ENCODE data around the gene RPLP2. TPM values are rescaled to one million over a fixed set of nuclear protein-coding genes. Genes with fewer than 3 reads are reported as not detected.

RPLP2 gene
- total RNA-seq, 1 experiment from 2014 or later, result 794 TPM

DNA sequence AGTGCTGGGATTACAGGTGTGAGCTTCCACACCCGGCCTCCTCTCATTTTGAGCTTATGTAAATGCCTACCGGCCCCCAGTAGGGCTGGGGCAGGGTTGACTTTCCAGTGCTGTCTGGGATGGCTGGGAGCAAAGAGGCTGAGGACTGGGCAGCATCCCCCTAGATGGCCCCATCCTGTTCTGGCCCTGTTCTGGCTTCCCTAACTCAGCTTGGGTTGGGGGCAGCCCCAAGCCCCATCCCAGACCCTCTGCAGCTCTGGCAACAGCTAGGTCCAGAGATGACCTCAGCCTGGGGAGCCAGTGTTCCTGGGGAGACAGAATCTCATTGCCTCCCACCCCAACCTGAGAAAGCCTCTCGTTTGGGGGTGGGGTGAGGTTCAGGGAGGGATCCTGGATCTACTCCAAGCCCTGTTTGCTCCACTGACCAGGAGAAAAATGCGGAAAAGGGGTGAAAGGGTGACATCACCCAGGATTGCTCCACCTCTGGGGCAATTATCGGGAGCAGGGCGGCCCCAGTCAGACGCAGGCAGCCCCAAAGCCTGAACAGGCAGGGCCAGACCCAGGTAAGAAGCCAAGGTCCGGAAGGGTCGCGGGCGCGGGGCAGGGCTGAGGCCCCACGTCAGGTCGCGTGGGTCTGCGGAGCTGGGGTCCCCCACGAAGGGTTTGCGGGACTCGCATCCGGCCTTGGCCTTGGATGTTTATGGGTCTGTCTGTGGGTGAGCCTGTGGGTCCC lies 8.8 kb downstream of the RPLP2 start, which contains the start of gene PNPLA2:
Gene PNPLA2, plus strand, starts transcription at position 519 of the 733 bp plus-strand sequence. CDS start 805 bp downstream, outside the sequence.
- Histone ChIP-seq H3K4me3 (ENCODE audit: insufficient read depth, low read depth, low read length) (peak within 1 kb of the TSS; percentile 90), H3K36me3 (replicated peaks; ENCODE audit: control insufficient read depth, insufficient read depth, low read length) (peaks cover under 1% of the 10 kb centered on the region; the same call in 1 of the 2 replicates), H3K27me3 (ENCODE audit: control insufficient read depth, insufficient read depth, low read length) (no peaks in the 10 kb centered on the region)
- DNase-seq, result no peak

DNA sequence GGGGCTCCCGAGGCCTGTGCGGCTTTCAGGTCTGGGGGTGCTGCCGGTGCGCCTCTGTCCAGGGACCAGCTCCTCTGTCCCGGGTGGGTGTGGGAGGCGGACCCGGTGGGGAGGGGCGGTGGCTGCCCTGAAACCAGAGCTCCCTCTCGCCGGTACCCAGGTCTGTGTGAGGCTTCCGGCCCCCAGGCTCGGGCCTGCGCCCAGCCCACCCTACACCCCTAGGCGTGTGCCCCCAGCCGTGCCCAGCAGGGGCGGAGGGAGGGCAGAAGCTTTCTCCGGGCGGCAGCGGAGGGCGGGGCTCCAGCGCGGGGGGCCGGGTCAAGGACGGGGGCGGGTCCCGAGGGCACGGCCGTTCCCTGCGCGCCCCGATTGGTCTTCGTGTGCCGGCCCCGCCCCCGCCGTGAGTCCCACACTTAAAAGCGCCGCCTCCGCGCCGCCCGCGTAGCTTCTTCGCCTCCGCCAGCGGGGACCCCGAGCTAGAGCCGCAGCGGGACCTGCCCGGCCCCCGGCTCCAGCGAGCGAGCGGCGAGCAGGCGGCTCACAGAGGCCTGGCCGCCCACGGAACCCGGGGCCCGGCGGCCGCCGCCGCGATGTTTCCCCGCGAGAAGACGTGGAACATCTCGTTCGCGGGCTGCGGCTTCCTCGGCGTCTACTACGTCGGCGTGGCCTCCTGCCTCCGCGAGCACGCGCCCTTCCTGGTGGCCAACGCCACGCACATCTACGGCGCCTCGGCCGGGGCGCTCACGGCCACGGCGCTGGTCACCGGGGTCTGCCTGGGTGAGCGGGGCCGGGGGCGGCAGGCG lies 9.6 kb downstream of the RPLP2 start:
- peak; percentile 99 for DNase-seq
- Histone ChIP-seq H3K36me3 (replicated peaks; ENCODE audit: control insufficient read depth, insufficient read depth, low read length) (no peaks in the 10 kb centered on the region), H3K4me3 (ENCODE audit: insufficient read depth, low read depth, low read length) (peak overlapping the region; percentile 90), H3K27me3 (ENCODE audit: control insufficient read depth, insufficient read depth, low read length) (no peaks in the 10 kb centered on the region)

DNA sequence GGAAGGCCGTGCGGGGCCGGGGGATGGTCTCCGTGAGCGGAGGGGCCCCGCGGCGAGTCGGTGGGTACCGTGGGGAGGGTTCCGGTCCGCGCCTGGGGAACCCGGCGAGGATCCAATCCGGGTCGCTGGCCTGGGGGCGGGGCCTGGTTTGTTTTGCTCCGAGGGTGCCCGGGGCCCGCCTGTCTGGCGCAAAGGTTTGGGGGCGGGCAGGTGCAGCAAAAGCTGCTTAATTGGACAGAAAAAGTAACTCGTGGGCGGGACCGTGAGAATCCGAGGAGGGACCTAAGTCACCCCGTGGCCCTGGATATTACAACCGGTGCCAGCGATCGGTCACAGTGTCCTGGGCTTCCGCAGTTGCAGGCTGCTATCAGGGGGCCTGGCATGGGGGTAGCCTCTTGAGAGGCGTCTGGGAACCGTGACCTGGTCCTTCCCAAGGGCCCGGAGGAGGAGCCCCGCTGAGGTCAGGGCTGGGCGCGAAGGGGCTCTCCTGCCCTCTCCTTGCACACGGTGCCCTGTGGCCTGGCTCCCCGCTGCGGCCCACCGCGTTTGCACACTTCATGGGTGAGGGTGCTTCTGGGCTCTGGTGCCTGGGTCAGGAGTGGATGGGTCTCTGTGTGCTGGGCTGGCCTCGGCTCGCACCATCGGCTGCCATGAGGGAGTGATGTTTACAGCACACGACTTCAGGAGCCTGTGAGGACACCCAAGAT lies 10.3 kb downstream of the RPLP2 start:
- peak; percentile 94 for DNase-seq
- no peaks in the 10 kb centered on the region for H3K36me3 ChIP-seq (replicated peaks; ENCODE audit: control insufficient read depth, insufficient read depth, low read length)
- H3K27me3 ChIP-seq (ENCODE audit: control insufficient read depth, insufficient read depth, low read length), result no peaks in the 10 kb centered on the region
- H3K4me3 ChIP-seq (ENCODE audit: insufficient read depth, low read depth, low read length), result peak overlapping the region; percentile 90

DNA sequence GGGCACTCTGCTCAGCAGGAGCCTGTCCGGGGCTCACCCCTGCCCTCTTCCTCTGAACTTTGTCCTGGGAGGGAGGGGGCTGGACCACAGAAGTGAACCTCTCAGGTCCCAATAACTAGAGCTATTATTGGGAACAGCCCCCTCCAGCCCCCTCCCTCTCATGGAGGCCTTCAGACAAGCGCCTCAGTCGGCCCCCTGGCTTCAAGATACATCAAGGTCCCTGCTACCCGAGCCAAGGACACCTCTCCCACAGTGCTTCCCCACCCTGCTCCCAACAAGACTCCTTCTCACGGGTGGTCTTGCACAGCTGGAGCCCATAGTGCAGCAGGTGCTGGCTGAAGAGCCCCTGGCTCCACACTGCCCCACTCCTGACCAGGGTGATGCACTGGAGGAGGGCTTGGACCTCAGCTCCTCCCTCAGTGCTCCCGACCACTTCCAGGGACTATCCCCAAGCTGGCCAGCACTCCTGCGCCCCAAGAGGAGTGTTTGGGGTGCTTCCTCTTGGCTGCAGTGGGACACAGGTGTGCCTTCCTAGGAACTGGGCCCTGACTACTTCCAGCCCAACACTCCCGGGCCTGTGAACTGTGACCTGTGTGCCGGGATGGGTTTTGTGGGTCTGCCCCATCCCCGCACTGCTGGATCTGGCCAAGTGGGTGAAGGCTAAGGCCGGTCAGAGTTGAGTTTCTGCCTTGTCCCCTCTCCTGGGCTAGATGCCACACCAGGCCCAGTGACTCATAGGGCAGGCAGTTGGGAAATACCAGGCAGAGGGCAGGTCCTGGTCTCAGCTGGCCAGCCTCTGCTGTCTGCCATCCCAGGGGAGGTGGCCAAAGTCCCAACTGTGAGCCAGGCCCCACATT lies 11.1 kb downstream of the RPLP2 start:
- no peaks in the 10 kb centered on the region; the same call in 1 of the 2 replicates for H3K27me3 ChIP-seq (ENCODE audit: control insufficient read depth, insufficient read depth, low read length)
- no peak for DNase-seq
- H3K36me3 ChIP-seq (replicated peaks; ENCODE audit: control insufficient read depth, insufficient read depth, low read length), result no peaks in the 10 kb centered on the region
- peak overlapping the region; percentile 90 for H3K4me3 ChIP-seq (ENCODE audit: insufficient read depth, low read depth, low read length)

DNA sequence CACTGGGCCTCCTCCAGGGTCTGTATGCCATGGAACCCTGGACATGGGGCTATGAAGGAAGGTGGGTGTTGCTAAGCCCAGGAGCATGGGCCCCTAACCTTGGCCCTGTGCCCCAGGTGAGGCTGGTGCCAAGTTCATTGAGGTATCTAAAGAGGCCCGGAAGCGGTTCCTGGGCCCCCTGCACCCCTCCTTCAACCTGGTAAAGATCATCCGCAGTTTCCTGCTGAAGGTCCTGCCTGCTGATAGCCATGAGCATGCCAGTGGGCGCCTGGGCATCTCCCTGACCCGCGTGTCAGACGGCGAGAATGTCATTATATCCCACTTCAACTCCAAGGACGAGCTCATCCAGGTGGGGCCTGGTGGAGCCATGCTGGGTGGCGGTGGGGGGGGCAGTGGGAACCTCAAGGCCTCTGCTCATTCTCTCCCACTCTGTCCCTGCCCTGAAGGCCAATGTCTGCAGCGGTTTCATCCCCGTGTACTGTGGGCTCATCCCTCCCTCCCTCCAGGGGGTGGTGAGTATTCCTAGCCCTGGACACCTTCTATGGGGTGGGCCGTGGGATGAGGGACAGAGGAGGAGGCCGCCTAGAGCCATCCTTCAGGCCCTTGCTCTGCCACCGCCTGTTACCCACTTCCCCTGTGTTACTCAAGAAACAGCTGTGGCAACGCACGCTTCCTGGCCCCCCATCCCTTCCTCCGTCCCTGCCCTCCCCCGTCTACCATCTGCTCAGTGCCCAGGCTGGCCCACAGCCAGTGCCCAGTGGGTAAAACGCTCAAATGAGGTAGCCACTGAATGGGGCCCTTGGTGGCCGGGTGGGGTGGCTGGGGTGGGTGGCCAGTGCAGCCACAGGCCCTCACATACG lies 12.0 kb downstream of the RPLP2 start:
- Histone ChIP-seq H3K36me3 (replicated peaks; ENCODE audit: control insufficient read depth, insufficient read depth, low read length) (no peaks in the 10 kb centered on the region), H3K4me3 (ENCODE audit: insufficient read depth, low read depth, low read length) (no peak overlapping the region), H3K27me3 (ENCODE audit: control insufficient read depth, insufficient read depth, low read length) (peaks cover 6% of the 10 kb centered on the region; the same call in 1 of the 2 replicates)
- no peak for DNase-seq

DNA sequence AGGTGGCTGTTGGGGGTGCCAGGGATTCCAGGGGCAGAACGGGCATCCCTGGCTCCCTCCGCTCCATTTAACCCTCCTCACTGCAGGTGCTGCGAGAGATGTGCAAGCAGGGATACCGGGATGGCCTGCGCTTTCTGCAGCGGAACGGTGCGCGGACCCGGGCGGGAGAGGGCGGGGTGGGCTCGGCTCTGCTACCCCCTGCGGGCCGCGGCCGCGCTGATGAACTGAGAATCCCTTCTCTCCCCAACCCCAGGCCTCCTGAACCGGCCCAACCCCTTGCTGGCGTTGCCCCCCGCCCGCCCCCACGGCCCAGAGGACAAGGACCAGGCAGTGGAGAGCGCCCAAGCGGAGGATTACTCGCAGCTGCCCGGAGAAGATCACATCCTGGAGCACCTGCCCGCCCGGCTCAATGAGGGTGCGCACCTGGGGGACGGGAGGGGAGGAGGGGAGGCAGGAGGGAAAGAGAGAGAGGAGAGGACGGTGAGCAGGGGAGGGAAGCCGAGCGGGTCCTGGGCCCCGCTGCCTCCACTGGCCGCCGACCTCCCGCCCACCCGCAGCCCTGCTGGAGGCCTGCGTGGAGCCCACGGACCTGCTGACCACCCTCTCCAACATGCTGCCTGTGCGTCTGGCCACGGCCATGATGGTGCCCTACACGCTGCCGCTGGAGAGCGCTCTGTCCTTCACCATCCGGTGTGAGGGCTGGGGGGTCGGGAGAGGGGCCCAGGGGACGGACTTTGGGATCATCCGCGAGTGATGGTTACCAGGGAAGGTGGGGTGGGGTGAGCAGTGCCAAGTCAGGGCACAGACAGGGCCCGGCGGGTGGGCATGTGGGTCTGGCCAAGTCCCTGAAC lies 13.9 kb downstream of the RPLP2 start:
- H3K27me3 ChIP-seq (ENCODE audit: control insufficient read depth, insufficient read depth, low read length), result peaks cover 19% of the 10 kb centered on the region
- no peaks in the 10 kb centered on the region for H3K36me3 ChIP-seq (replicated peaks; ENCODE audit: control insufficient read depth, insufficient read depth, low read length)
- DNase-seq, result no peak
- no peak overlapping the region for H3K4me3 ChIP-seq (ENCODE audit: insufficient read depth, low read depth, low read length)

DNA sequence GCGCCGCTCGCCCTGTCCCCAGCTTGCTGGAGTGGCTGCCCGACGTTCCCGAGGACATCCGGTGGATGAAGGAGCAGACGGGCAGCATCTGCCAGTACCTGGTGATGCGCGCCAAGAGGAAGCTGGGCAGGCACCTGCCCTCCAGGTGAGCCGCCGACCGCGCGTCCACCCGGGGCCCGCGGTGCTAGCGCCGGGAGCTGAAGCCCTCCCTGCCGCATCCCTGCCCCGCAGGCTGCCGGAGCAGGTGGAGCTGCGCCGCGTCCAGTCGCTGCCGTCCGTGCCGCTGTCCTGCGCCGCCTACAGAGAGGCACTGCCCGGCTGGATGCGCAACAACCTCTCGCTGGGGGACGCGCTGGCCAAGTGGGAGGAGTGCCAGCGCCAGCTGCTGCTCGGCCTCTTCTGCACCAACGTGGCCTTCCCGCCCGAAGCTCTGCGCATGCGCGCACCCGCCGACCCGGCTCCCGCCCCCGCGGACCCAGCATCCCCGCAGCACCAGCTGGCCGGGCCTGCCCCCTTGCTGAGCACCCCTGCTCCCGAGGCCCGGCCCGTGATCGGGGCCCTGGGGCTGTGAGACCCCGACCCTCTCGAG lies 14.6 kb downstream of the RPLP2 start:
- H3K4me3 ChIP-seq (ENCODE audit: insufficient read depth, low read depth, low read length), result no peak overlapping the region
- peaks cover 26% of the 10 kb centered on the region for H3K27me3 ChIP-seq (ENCODE audit: control insufficient read depth, insufficient read depth, low read length)
- H3K36me3 ChIP-seq (replicated peaks; ENCODE audit: control insufficient read depth, insufficient read depth, low read length), result no peaks in the 10 kb centered on the region
- no peak for DNase-seq

DNA sequence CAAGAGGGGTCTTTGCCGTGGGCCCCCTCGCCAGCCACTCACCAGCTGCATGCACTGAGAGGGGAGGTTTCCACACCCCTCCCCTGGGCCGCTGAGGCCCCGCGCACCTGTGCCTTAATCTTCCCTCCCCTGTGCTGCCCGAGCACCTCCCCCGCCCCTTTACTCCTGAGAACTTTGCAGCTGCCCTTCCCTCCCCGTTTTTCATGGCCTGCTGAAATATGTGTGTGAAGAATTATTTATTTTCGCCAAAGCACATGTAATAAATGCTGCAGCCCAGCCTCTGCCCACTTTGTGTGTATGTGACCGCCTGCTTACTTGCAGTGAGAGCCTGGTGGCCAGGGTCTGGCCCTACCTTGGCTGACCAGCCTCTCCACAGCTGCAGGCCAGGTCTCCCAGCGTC lies 15.2 kb downstream of the RPLP2 start:
- peaks cover 31% of the 10 kb centered on the region for H3K27me3 ChIP-seq (ENCODE audit: control insufficient read depth, insufficient read depth, low read length)
- H3K36me3 ChIP-seq (replicated peaks; ENCODE audit: control insufficient read depth, insufficient read depth, low read length), result no peaks in the 10 kb centered on the region
- H3K4me3 ChIP-seq (ENCODE audit: insufficient read depth, low read depth, low read length), result no peak overlapping the region
- no peak for DNase-seq

DNA sequence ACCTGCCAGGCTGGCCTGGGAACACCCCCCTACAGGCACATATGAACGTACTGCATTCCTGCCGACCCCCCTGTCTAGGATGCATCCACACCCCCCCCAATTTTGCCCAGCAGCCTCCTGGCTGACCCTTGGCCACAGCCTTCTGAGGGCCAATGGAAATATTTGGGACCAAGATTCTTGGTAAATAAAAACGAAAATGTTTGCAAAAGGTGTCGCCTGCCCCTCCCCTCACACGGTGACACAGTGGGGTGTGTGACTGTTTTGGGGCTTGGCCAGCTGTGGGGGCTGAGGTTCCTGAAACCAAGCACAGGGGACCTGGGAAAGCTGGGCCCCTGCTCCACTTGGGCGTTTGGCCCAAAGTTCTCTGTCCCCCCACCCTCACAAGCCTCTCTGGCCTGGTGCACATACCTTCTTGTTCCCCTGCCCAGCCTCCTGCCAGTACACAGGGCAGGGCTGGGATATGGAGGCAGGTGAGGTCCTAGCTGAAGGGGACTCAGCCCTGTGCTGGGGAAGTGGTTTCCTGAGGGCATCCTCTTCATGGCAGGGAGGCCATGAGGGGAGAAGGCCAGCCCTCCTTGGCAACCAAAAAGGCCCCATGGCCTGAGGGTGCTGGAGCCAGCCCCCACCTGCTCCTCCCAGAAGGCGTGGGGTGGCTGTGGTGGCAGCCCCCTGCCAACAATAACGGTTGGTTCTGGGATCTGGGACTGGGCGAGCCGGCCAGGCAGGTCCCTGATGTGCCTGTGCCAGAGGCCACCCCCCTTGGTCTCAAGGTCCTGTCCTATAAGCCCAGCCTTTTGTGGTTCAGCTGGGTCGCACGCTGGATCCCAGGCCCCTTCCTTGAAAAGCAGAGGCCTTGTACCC lies 15.8 kb downstream of the RPLP2 start:
- H3K27me3 ChIP-seq (ENCODE audit: control insufficient read depth, insufficient read depth, low read length), result peaks cover 34% of the 10 kb centered on the region
- DNase-seq, result no peak
- H3K36me3 ChIP-seq (replicated peaks; ENCODE audit: control insufficient read depth, insufficient read depth, low read length), result no peaks in the 10 kb centered on the region
- no peak overlapping the region for H3K4me3 ChIP-seq (ENCODE audit: insufficient read depth, low read depth, low read length)

DNA sequence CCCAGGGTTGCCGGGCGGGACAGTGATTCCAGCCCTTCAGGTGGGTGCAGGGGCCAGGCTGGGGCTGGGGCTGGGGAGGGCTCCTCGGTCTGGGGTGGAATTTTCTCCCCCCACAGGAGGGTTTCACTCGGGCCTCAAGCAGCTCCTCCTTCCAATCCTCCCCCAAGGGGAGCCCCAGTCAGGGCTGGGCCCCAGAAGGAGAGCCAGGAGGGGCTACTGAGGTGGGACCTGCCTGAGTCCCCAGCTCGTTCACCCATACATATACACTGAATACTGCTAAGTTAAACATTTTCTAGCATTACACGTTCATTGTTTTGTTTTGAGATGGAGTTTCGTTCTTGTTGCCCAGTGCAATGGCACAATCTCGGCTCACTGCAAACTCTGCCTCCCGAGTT lies 16.5 kb downstream of the RPLP2 start:
- peaks cover 40% of the 10 kb centered on the region for H3K27me3 ChIP-seq (ENCODE audit: control insufficient read depth, insufficient read depth, low read length)

DNA sequence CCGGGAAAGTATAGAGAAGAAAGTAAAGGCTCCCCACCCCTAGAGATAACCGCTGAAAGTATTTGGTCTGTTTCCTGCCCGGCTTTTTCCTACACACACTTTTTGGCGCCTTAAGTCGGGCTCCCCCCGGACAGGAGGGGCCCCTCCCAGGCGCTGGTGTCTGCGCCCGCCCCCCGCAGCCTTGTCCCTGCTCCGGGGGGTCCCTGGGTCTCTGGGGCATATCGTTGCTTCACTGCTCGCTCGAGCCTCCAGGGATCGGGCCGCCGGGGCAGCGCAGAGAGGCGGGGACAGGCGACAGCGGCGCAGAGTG lies 17.0 kb downstream of the RPLP2 start:
- Histone ChIP-seq H3K36me3 (replicated peaks; ENCODE audit: control insufficient read depth, insufficient read depth, low read length) (no peaks in the 10 kb centered on the region), H3K4me3 (ENCODE audit: insufficient read depth, low read depth, low read length) (peak overlapping the region; percentile 52), H3K27me3 (ENCODE audit: control insufficient read depth, insufficient read depth, low read length) (peaks cover 46% of the 10 kb centered on the region)
- DNase-seq, result no peak

More for the DNA sequence above, 16.5 kb downstream of the RPLP2 start:
- Histone ChIP-seq H3K4me3 (ENCODE audit: insufficient read depth, low read depth, low read length) (no peak overlapping the region), H3K36me3 (replicated peaks; ENCODE audit: control insufficient read depth, insufficient read depth, low read length) (no peaks in the 10 kb centered on the region)
- DNase-seq, result no peak
